H1 (cell line): ENCODE data around the gene GREB1. TPM values are rescaled to one million over a fixed set of nuclear protein-coding genes. Genes with fewer than 3 reads are reported as not detected.

Source experiments
- CTCF ChIA-PET: fragments of 300-600 bp; sonication (Branson Sonifier 250); formaldehyde crosslinking; loops from one replicate; lab custom pipeline; 2021; ENCODE audit not compliant: partially characterized antibody; lab: Charles Lee
- POLR2A ChIA-PET: fragments of 300-600 bp; sonication (Branson Sonifier 250); formaldehyde crosslinking; loops from one replicate; lab custom pipeline; 2021; ENCODE audit warnings: inconsistent platforms; ENCODE audit not compliant: partially characterized antibody; lab: Charles Lee
- DNase-seq, 2 experiments: peaks; one replicate each; pipeline versions ENCODE4 v3.0.0 to v3.0.0-alpha.2; 2010 to 2022; ENCODE audit warnings: low spot score in 2 of 2, low read depth in 1 of 2, mixed read lengths in 1 of 2
- FAIRE-seq: peaks from 2 replicates; lab custom pipeline; 2011; peaks lifted over from hg19 to GRCh38; lab: Jason Lieb, UNC
- H2AFZ ChIP-seq: 2 replicates; pipeline ENCODE4 v1.8.1; 2012; ENCODE audit warnings: low read length, inconsistent platforms
- H2AK5ac ChIP-seq: 2 replicates; pipeline ENCODE4 v1.6.1; 2013; ENCODE audit warnings: low read depth, low read length
- H2BK120ac ChIP-seq: replicated peaks from 2 replicates; pipeline ENCODE3; 2013; ENCODE audit warnings: low read depth, low read length, inconsistent platforms
- H2BK12ac ChIP-seq: 2 replicates; pipeline ENCODE4 v1.6.1; 2013; ENCODE audit warnings: low read depth, low read length
- H2BK15ac ChIP-seq: 2 replicates; pipeline ENCODE4 v1.6.1; 2013; ENCODE audit warnings: low read length
- H2BK20ac ChIP-seq: 2 replicates; pipeline ENCODE4 v1.6.1; 2013; ENCODE audit warnings: low read length
- H2BK5ac ChIP-seq: 2 replicates; pipeline ENCODE4 v1.6.1; 2013; ENCODE audit warnings: low read depth, low read length
- H3K14ac ChIP-seq: 2 replicates; pipeline ENCODE4 v1.6.1; 2013; ENCODE audit warnings: inconsistent platforms; ENCODE audit not compliant: insufficient read length
- H3K18ac ChIP-seq: 2 replicates; pipeline ENCODE4 v1.6.1; 2013; ENCODE audit warnings: low read length; ENCODE audit errors: extremely low read depth
- H3K23ac ChIP-seq: 2 replicates; pipeline ENCODE4 v1.6.1; 2013; ENCODE audit warnings: inconsistent platforms; ENCODE audit not compliant: insufficient read length
- H3K23me2 ChIP-seq: 2 replicates; pipeline ENCODE4 v1.6.1; 2013; ENCODE audit warnings: low read depth, low read length
- H3K27ac ChIP-seq: 2 replicates; pipeline ENCODE4 v1.6.1; 2011; ENCODE audit warnings: low read depth, low read length, inconsistent platforms
- H3K27me3 ChIP-seq, 4 experiments: replicated peaks in 1 of 4; 1 replicate in 1 of 4; 2 replicates in 3 of 4; pipeline versions ENCODE4 v1.6.1 to v1.8.1; 2011 to 2013; ENCODE audit warnings: low read length in 3 of 4, mild to moderate bottlenecking in 3 of 4, inconsistent platforms in 2 of 4, mixed read lengths in 2 of 4, moderate library complexity in 1 of 4; ENCODE audit not compliant: control insufficient read depth in 3 of 4, insufficient read depth in 3 of 4; ENCODE audit errors: extremely low read depth in 1 of 4
- H3K36me3 ChIP-seq, 4 experiments: 2 replicates each; pipeline versions ENCODE4 v1.6.1 to v1.8.1; 2011 to 2013; ENCODE audit warnings: mild to moderate bottlenecking in 4 of 4, low read length in 3 of 4, moderate library complexity in 2 of 4, control low read depth in 1 of 4, inconsistent platforms in 1 of 4; ENCODE audit not compliant: insufficient read depth in 4 of 4, control insufficient read depth in 2 of 4
- H3K4ac ChIP-seq: replicated peaks from 2 replicates; pipeline ENCODE3; 2013; ENCODE audit warnings: low read length, low read depth, mixed read lengths, inconsistent platforms; ENCODE audit not compliant: insufficient read length
- H3K4me1 ChIP-seq, 4 experiments: replicated peaks in 1 of 4; 1 replicate in 1 of 4; 2 replicates in 3 of 4; pipeline versions ENCODE4 v1.6.1 to v1.8.1; 2011 to 2013; ENCODE audit warnings: low read length in 3 of 4, inconsistent platforms in 2 of 4, mixed read lengths in 1 of 4; ENCODE audit not compliant: insufficient read depth in 4 of 4, control insufficient read depth in 3 of 4
- H3K4me2 ChIP-seq, 2 experiments: 2 replicates each; pipeline versions ENCODE4 v1.6.1 to v1.8.1; 2011 to 2013; ENCODE audit warnings: low read depth in 2 of 2, low read length in 2 of 2, control low read depth in 1 of 2, inconsistent platforms in 1 of 2, mild to moderate bottlenecking in 1 of 2; ENCODE audit not compliant: insufficient read depth in 1 of 2
- H3K4me3 ChIP-seq, 4 experiments: fragments of 200-600, 300-600 bp in 1 of 4; sonication (generic), shearing (Covaris generic), sonication (Bioruptor Twin) in 1 of 4; 2 replicates each; pipeline versions ENCODE4 v1.5.1 to v1.8.1; 2011 to 2016; ENCODE audit warnings: low read length in 4 of 4, low read depth in 3 of 4, control low read depth in 2 of 4, inconsistent platforms in 2 of 4, mild to moderate bottlenecking in 2 of 4, mixed read lengths in 1 of 4, moderate library complexity in 1 of 4; ENCODE audit not compliant: insufficient read depth in 2 of 4; ENCODE audit errors: extremely low read depth in 1 of 4
- H3K56ac ChIP-seq: replicated peaks from 2 replicates; pipeline ENCODE3; 2013; ENCODE audit warnings: low read depth, mild to moderate bottlenecking, mixed read lengths, low read length, inconsistent platforms; ENCODE audit not compliant: insufficient read length
- H3K79me1 ChIP-seq: 2 replicates; pipeline ENCODE4 v1.6.1; 2013; ENCODE audit warnings: low read depth, low read length, control low read depth
- H3K79me2 ChIP-seq, 2 experiments: 2 replicates each; pipeline versions ENCODE4 v1.6.1 to v1.8.1; 2012 to 2013; ENCODE audit warnings: low read length in 2 of 2, mild to moderate bottlenecking in 2 of 2, inconsistent platforms in 1 of 2; ENCODE audit not compliant: insufficient read depth in 2 of 2, control insufficient read depth in 1 of 2
- H3K9ac ChIP-seq, 4 experiments: replicated peaks in 1 of 4; 1 replicate in 1 of 4; 2 replicates in 3 of 4; pipeline versions ENCODE4 v1.6.1 to v1.8.1; 2011 to 2013; ENCODE audit warnings: low read depth in 3 of 4, low read length in 3 of 4, control low read depth in 2 of 4, mild to moderate bottlenecking in 2 of 4, moderate library complexity in 2 of 4, inconsistent platforms in 1 of 4; ENCODE audit errors: extremely low read depth in 1 of 4
- H3K9me3 ChIP-seq, 2 experiments: 2 replicates each; pipeline versions ENCODE4 v1.6.1 to v1.8.1; 2012 to 2013; ENCODE audit warnings: mild to moderate bottlenecking in 2 of 2, moderate library complexity in 2 of 2, control low read depth in 1 of 2, inconsistent platforms in 1 of 2, low read depth in 1 of 2, low read length in 1 of 2, mixed read lengths in 1 of 2; ENCODE audit not compliant: insufficient read depth in 2 of 2
- H4K20me1 ChIP-seq, 2 experiments: replicated peaks in 1 of 2; 2 replicates each; pipeline versions ENCODE3 to v1.8.1; 2011 to 2013; ENCODE audit warnings: inconsistent platforms in 2 of 2, low read length in 2 of 2, mild to moderate bottlenecking in 1 of 2; ENCODE audit not compliant: insufficient read depth in 2 of 2, control insufficient read depth in 1 of 2
- H4K5ac ChIP-seq: 2 replicates; pipeline ENCODE4 v1.6.1; 2013; ENCODE audit warnings: low read length, low read depth, mixed read lengths, inconsistent platforms; ENCODE audit not compliant: insufficient read length
- H4K8ac ChIP-seq: 2 replicates; pipeline ENCODE4 v1.8.0; 2013; ENCODE audit warnings: mild to moderate bottlenecking, moderate library complexity, low read length, inconsistent platforms; ENCODE audit not compliant: insufficient read depth; ENCODE audit errors: extremely low read depth
- H4K91ac ChIP-seq: replicated peaks from 2 replicates; pipeline ENCODE3; 2013; ENCODE audit warnings: low read length, mixed read lengths, inconsistent platforms; ENCODE audit not compliant: insufficient read length
- BRCA1 ChIP-seq: IDR thresholded peaks from 2 replicates; pipeline ENCODE4 v1.6.1; 2012; ENCODE audit warnings: low read depth, low read length, improper control_type of control experiment
- CHD1 ChIP-seq: IDR thresholded peaks from 2 replicates; pipeline ENCODE4 v1.6.1; 2012; ENCODE audit warnings: low read depth, low read length, improper control_type of control experiment
- CTBP2 ChIP-seq: IDR thresholded peaks from 2 replicates; pipeline ENCODE4 v1.7.0; 2011; ENCODE audit warnings: borderline replicate concordance, mild to moderate bottlenecking, moderate library complexity, mixed read lengths, low read length; ENCODE audit not compliant: insufficient read depth, insufficient read length
- EGR1 ChIP-seq: IDR thresholded peaks from 2 replicates; pipeline ENCODE4 v1.6.1; 2011; ENCODE audit warnings: low read depth, low read length, borderline replicate concordance
- EP300 ChIP-seq, 2 experiments: IDR thresholded peaks; 1 replicate in 1 of 2; 2 replicates in 1 of 2; pipeline ENCODE4 v1.6.1; 2011 to 2012; ENCODE audit warnings: low read depth in 2 of 2, low read length in 2 of 2, mild to moderate bottlenecking in 2 of 2, borderline replicate concordance in 1 of 2, inconsistent platforms in 1 of 2, moderate library complexity in 1 of 2
- KDM4A ChIP-seq: IDR thresholded peaks from one replicate; pipeline ENCODE4 v1.7.1; 2012; ENCODE audit warnings: low read depth, mild to moderate bottlenecking, moderate library complexity, low read length, inconsistent platforms; ENCODE audit not compliant: severe bottlenecking
- MAFK ChIP-seq: IDR thresholded peaks from 2 replicates; pipeline ENCODE4 v1.6.1; 2012; ENCODE audit warnings: low read depth, mild to moderate bottlenecking, improper control_type of control experiment, low read length
- NANOG ChIP-seq: IDR thresholded peaks from 2 replicates; pipeline ENCODE4 v1.6.1; 2011; ENCODE audit warnings: low read length, low read depth, mild to moderate bottlenecking, inconsistent platforms; ENCODE audit not compliant: insufficient read depth, poor library complexity, severe bottlenecking
- ZNF274 ChIP-seq: IDR thresholded peaks from 2 replicates; pipeline ENCODE4 v1.7.0; 2012; ENCODE audit warnings: low read length, borderline replicate concordance; ENCODE audit errors: extremely low read depth
- WGBS, 2 experiments: shearing (Covaris generic) in 1 of 2; methylation state at CpG; one replicate each; pipeline versions ENCODE4 v1.1.6 to v1.1.7; 2013 to 2015; ENCODE audit warnings: low lambda C conversion rate in 2 of 2, mixed read lengths in 2 of 2, inconsistent platforms in 1 of 2, low coverage in 1 of 2, missing lambda C conversion rate in 1 of 2; ENCODE audit not compliant: insufficient replicate concordance in 2 of 2, insufficient coverage in 1 of 2, insufficient read length in 1 of 2; ENCODE audit errors: extremely low coverage in 1 of 2, missing lambda C conversion rate in 1 of 2; 5-methylcytosine and 5-hydroxymethylcytosine counted together
- polyA plus RNA-seq, 7 experiments: library from polyadenylated mRNA; depleted of rRNA in 3 of 7; stranded (reverse) in 5 of 7; unstranded in 2 of 7; fragments of >200 nt in 5 of 7; fragments of 200-250 nt in 2 of 7; gene quantifications; 1 replicate in 5 of 7; 2 replicates in 1 of 7; 4 replicates in 1 of 7; pipeline versions ENCODE4 v1.2.1 to v1.2.3, GENCODE V29; 2011 to 2013; ENCODE audit warnings: missing spikeins in 2 of 7, mixed read lengths in 2 of 7
- total RNA-seq: library from RNA; stranded (reverse); fragmentation: NEBNext Ultra II Directional; extraction: Animal tissue kit (Norgen Biotek cat#: 25700); gene quantifications from 2 replicates; pipeline ENCODE4 v1.2.1, GENCODE V29; 2021
- TF ChIP-seq, protein P1 (sequence below), 3 experiments: IDR thresholded peaks; 1 replicate in 2 of 3; 2 replicates in 1 of 3; pipeline versions ENCODE4 v1.5.1 to v1.6.1; 2011; ENCODE audit warnings: low read length in 3 of 3, mild to moderate bottlenecking in 3 of 3, inconsistent platforms in 2 of 3, low read depth in 1 of 3, moderate library complexity in 1 of 3; ENCODE audit not compliant: insufficient read depth in 1 of 3; ENCODE audit errors: control extremely low read depth in 1 of 3

The GREB1 gene
- total and polyA plus RNA-seq, 2 of the 8 experiments (the other 6 are each of a cell fraction or from before 2014, with no cell fraction given) = 7.9 to 43.4 TPM

DNA sequence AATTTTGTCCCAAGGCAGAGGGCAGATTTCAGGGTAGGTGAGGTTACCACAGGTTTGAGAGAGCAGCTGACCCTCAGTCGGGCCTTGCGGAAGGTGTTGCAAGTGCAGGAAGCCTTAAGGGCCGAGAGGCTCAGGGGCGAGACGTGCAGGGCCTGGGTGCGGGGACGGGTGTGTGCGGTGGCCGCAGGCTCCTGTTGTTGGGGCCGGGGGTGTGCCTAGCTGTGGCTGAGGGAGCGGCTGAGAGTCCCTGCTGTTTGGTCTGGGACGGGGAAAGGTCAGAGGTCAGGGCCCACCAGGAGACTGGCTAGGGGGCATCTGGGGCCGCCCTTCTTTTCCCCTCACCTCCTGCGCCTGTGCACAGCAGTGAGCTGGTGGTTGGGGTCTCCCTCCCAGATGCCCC lies 83.7 kb downstream of the GREB1 start:
- TF ChIP-seq KDM4A (no peak), EP300 (IDR thresholded peaks at IDR 0.05; ENCODE audit: borderline replicate concordance in 1 of 2, low read depth in 2 of 2, low read length in 2 of 2) (no peak), MAFK (no peak), CTBP2 (no peak), CHD1 (no peak), ZNF274 (no peak), EGR1 (no peak), BRCA1 (no peak), NANOG (no peak)
- TF ChIP-seq, protein P1, sequence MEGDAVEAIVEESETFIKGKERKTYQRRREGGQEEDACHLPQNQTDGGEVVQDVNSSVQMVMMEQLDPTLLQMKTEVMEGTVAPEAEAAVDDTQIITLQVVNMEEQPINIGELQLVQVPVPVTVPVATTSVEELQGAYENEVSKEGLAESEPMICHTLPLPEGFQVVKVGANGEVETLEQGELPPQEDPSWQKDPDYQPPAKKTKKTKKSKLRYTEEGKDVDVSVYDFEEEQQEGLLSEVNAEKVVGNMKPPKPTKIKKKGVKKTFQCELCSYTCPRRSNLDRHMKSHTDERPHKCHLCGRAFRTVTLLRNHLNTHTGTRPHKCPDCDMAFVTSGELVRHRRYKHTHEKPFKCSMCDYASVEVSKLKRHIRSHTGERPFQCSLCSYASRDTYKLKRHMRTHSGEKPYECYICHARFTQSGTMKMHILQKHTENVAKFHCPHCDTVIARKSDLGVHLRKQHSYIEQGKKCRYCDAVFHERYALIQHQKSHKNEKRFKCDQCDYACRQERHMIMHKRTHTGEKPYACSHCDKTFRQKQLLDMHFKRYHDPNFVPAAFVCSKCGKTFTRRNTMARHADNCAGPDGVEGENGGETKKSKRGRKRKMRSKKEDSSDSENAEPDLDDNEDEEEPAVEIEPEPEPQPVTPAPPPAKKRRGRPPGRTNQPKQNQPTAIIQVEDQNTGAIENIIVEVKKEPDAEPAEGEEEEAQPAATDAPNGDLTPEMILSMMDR (IDR thresholded peaks at IDR 0.05; ENCODE audit: control extremely low read depth in 1 of 3, insufficient read depth in 1 of 3, low read depth in 1 of 3, low read length in 3 of 3) = no peak
- no peak overlapping the region for H3K14ac ChIP-seq
- H3K79me1 ChIP-seq = no peaks in the 10 kb centered on the region
- ChIA-PET CTCF (interaction anchor here (1.1 to 2.1 kb wide), 4 partner anchors 11 to 65 kb away, joined by 3 to 5 read pairs (median 4); no protein-coding TSS in a partner anchor), POLR2A (no interaction called here)
- no peak overlapping the region for H4K91ac ChIP-seq
- no peak overlapping the region for H2BK120ac ChIP-seq
- no peak overlapping the region for H3K9ac ChIP-seq
- no peak overlapping the region for H3K4me2 ChIP-seq
- H3K23me2 ChIP-seq = no peaks in the 10 kb centered on the region
- H3K79me2 ChIP-seq = no peaks in the 10 kb centered on the region; a peak in 1 of 4 replicates
- no peak overlapping the region for H2BK12ac ChIP-seq
- H3K18ac ChIP-seq = no peak overlapping the region
- FAIRE-seq = no peak
- peaks cover 0 to 6% of the 10 kb centered on the region in 2 experiments for H4K20me1 ChIP-seq
- no peak overlapping the region for H2AK5ac ChIP-seq
- no peak overlapping the region for H3K27ac ChIP-seq
- H3K4ac ChIP-seq = no peak overlapping the region
- no peaks in the 10 kb centered on the region for H3K9me3 ChIP-seq
- no peak overlapping the region for H2AFZ ChIP-seq
- H2BK15ac ChIP-seq = no peak overlapping the region
- WGBS, 2 experiments = 94% methylated on average over 14 of the region's 14 CpGs; no CpG with 5 or more reads in 1 of the 2 experiments
- H3K27me3 ChIP-seq = no peaks in the 10 kb centered on the region
- no peak overlapping the region for H3K23ac ChIP-seq
- no peak overlapping the region for H3K4me3 ChIP-seq
- no peak overlapping the region for H2BK20ac ChIP-seq
- no peak overlapping the region for H4K8ac ChIP-seq
- no peaks in the 10 kb centered on the region for H3K4me1 ChIP-seq
- peaks cover 0 to 10% (median 6%) of the 10 kb centered on the region in 4 experiments; a peak in 5 of 8 replicates for H3K36me3 ChIP-seq
- DNase-seq = no peak
- no peak overlapping the region for H2BK5ac ChIP-seq
- H3K56ac ChIP-seq = no peak overlapping the region
- no peak overlapping the region for H4K5ac ChIP-seq
